NT2/D1 (cell line): ENCODE results near the gene TLE1.

Experiments used
- SUZ12 ChIP-seq: IDR thresholded peaks from 2 replicates; pipeline ENCODE4 v1.6.1; 2011; ENCODE audit not compliant: insufficient read length, insufficient read depth; ENCODE audit errors: extremely low read depth
- YY1 ChIP-seq: IDR thresholded peaks from 2 replicates; pipeline ENCODE4 v1.6.1; 2011; ENCODE audit not compliant: insufficient read length, insufficient read depth

GRCh38 chr9:81597419-81598122 is 91.8 kb downstream of the TLE1 start:
- no peak for TF ChIP-seq YY1
- no peak for TF ChIP-seq SUZ12
